HG02938 (cell line): ENCODE measurements around the gene RICTOR.
"Not testable (repeated sequence)": the region's sequence is repeated elsewhere in the genome, so short reads cannot be mapped to it uniquely, and the experiment has no call there.

Experiments used
- ATAC-seq: cut with Tn5 transposase; IDR thresholded peaks from one replicate; pipeline ENCODE4 v1.9.1; 2021; ENCODE audit warnings: mild to moderate bottlenecking, moderate library complexity; ENCODE audit not compliant: unreplicated experiment

Gene RICTOR

DNA sequence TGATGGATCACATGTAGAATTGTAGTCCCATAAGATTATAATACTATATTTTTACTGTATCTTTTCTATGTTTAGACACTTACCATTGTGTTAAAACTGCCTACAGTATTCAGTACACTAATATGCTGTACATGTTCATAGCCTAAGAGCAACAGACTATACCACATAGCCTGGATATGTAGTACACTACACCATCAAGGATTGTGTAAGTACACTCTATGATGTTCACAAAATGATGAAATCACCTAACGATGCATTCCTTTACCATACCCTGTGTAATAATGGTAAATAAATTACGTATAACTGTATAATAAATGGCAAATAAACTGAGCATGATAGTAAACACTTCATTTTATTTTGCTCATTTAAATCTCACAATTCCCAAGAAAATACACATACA is 60.3 kb downstream of the RICTOR start:
- no peak for ATAC-seq

- ATAC-seq = not testable (repeated sequence)
Measured at GRCh38 chr5:39010958-39011357, 63.2 kb downstream of the RICTOR start.

DNA sequence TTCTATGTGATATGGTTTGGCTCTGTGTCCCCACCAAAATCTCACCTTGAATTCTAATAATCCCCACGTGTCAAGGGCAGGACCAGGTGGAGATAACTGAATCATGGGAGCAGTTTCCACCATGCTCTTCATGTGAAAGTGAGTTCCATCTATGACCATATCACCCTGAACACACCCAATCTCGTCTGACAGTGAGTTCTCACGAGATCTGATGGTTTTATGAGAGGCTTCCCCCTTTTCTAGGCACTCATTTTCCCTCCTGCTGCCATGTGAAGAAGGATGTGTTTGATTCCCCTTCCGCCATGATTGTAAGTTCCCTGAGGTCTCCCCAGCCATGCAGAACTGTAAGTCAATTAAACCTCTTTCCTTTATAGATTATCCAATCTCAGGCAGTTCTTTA is 64.2 kb downstream of the RICTOR start:
- ATAC-seq = no peak

GRCh38 chr5:39009280-39009679 is 64.9 kb downstream of the RICTOR start:
- no peak for ATAC-seq

DNA sequence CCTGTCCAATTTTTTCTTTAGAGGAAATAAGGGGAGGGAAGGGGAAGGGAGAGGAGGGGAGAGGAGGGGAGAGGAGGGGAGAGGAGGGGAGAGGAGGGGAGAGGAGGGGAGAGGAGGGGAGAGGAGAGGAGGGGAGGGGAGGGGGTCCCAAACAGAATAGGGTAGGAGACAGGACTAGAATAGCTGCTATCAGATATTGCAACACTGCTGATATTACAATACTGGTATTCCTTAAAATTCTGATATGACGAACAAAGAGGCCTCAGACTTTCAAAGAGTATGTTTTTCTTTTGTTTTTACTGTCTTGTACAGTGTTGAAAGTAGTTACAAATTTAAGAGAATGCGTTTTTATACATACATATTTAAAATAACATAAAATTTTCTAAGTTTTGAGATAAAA is 67.5 kb downstream of the RICTOR start:
- ATAC-seq = no peak

GRCh38 chr5:39005566-39006232 is 68.5 kb downstream of the RICTOR start:
- ATAC-seq = no peak

GRCh38 chr5:39001683-39002082 is 72.5 kb downstream of the RICTOR start:
- no peak for ATAC-seq

- ATAC-seq = no peak
Measured at GRCh38 chr5:38999037-38999436, 75.2 kb downstream of the RICTOR start.

GRCh38 chr5:38997591-38997990 is 76.6 kb downstream of the RICTOR start:
- no peak for ATAC-seq

DNA sequence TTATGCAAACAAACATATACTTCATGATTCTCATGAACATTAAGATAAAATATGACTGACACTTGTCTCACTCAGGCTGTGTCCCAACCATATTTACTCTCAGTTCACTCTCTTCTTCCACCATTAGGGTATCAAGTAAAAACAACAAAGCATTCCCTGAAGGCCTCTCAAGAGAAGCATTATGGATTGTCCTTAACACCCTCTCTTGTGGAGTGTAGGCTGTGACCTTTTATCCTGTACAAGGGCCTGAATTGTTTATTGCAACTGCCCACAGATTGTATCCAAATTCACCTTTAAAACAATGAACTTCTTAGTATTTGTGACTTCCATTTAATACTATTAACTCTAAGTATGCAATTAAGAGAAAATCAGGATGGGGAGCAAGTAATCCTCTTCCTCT is 78.1 kb downstream of the RICTOR start:
- ATAC-seq = no peak

DNA sequence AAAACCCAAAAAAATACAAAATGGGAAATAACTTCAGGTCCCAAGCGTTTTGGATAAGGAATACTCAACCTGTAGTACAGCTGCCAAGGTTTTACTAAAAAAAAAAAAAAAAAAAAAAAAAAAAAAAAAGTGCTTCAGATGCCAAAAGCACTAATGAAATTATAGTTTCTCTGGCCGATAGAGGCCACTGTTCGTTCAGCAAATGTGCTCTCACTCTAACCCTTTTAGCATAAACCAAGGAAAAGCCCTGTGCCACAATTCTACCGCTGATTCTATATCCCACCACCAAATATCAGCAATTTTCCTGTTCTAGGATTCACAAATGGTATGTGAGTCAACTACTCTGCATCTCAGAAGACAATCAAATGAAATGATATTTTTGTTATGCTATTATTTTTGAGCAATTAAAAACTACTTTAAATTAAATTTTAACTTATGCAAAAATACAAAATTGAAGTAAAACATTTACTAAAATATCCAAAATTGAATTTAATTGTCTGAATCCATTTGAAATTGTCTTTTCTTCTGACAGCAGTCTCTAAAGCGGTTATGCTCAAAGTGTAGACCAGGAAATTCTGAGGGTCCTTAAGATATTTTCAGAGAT is 79.8 kb downstream of the RICTOR start:
- peak; percentile 71 for ATAC-seq

GRCh38 chr5:38989974-38990719 is 84.1 kb downstream of the RICTOR start:
- not testable (repeated sequence) for ATAC-seq

GRCh38 chr5:38985909-38986452 is 88.2 kb downstream of the RICTOR start:
- ATAC-seq = no peak

DNA sequence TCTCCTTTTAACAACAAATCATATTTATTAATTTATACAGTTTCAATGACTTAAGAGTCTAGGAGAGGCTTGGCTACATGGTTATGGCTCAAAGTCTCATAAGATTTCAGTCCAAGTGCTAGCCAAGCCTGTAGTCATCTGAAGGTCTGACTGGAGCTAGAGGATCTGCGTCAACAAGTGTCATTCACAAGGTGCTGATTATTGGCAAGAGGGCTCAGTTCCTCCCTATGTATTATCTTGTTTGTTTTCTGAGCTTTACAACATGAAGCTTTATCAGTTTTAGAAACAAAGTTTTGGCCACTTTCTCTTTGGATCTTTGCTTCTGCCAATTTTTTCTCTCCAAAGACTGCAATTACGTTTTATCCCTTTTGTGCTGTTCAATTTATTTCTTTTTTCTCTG is 94.7 kb downstream of the RICTOR start:
- no peak for ATAC-seq

GRCh38 chr5:38978036-38978435 is 96.2 kb downstream of the RICTOR start:
- ATAC-seq = no peak

GRCh38 chr5:38968665-38969064 is 105.5 kb downstream of the RICTOR start:
- no peak for ATAC-seq

DNA sequence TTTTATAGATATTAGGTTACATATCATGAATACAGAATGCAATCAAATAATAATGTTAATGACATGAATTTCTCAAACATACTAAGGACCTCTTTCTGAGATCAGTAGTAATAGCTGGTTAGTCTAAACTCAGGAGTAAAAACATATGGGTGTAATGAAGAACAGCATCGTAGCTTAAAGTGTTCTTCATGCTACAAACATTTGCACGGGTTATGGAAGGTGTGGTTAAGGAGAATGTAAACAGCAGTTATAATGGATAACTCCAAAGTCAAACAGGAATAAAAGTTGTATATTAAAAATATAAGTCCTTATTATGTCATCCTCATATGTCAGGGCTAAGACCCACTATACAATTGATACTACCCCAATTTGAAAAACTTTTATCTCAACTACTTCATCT is 112.5 kb downstream of the RICTOR start:
- ATAC-seq = no peak

- no peak for ATAC-seq
Measured at GRCh38 chr5:38953426-38954012, 120.7 kb downstream of the RICTOR start.

- ATAC-seq = no peak
Measured at GRCh38 chr5:38948501-38948900, 125.7 kb downstream of the RICTOR start.

GRCh38 chr5:38944282-38944681 is 129.9 kb downstream of the RICTOR start:
- ATAC-seq = no peak

- no peak for ATAC-seq
Measured at GRCh38 chr5:38941912-38942311, 132.3 kb downstream of the RICTOR start.
